HG03575 (cell line): ENCODE results near the gene GRID1.
A peak's percentile ranks its signal among the peaks of the same experiment; 100 is the strongest.
"Not testable (repeated sequence)": the region's sequence is repeated elsewhere in the genome, so short reads cannot be mapped to it uniquely, and the experiment has no call there.

ENCODE experiments used
- ATAC-seq: cut with Tn5 transposase; IDR thresholded peaks from one replicate; pipeline ENCODE4 v1.9.1; 2021; ENCODE audit not compliant: unreplicated experiment, insufficient number of reproducible peaks, low FRiP score; ENCODE audit errors: extremely low read depth

The GRID1 gene

DNA sequence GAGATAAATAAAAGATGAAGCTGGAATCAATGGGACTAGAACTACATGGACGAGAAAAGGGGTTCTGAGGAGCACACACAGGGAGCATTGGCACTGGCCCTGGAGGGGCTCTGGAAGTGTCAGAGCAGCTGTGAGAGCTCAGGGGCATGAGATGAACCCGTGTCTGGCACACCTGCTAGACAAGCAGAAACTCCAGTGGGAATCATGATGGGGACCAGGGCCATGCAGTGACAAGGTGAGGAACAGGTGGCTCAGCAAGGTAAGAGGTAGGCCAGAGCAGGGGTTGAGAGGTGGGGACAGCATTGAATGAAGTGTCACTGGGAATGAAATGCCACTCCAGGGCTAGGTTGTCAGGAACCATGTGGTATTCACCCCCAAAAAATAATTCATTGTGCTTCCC lies 588.5 kb downstream of the GRID1 start:
- ATAC-seq, result no peak

DNA sequence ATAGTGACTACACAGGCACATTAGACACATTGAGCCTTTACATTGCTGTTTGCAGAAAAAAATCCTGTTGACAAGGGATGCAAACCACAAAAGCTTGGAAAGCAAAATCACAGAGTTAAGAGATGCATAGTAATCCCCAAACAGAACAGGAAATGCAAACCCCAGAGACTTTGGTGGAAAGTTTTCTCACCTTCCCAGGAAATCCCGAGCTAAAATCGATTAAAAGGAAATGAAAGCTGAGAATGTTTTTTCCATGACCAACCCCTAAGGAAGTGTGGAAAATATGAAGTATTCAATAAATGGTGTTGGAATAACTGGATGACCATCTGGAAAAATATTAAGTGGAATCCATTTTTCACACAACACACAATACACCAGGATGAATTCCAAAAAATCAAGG lies 598.7 kb downstream of the GRID1 start:
- no peak for ATAC-seq

DNA sequence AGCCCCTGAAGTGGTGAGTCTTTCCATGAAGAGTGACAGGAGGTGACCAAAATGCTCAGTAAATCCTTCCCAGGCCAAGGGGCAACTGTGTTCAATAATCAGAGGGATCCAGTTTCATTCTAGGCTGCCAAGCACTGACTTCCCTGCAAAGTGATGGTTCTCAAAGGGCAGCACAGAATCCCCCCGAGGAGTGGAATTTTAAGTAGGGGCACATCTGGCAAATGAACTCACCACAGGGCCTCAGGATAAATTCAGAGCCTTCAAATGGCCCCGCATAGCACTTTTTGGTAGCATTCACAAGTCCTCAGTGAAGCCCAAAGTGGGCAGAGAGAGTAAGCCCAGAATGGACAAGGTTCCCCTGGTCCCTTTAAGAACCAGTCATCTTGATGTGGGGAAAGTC lies 602.5 kb downstream of the GRID1 start:
- ATAC-seq, result no peak

DNA sequence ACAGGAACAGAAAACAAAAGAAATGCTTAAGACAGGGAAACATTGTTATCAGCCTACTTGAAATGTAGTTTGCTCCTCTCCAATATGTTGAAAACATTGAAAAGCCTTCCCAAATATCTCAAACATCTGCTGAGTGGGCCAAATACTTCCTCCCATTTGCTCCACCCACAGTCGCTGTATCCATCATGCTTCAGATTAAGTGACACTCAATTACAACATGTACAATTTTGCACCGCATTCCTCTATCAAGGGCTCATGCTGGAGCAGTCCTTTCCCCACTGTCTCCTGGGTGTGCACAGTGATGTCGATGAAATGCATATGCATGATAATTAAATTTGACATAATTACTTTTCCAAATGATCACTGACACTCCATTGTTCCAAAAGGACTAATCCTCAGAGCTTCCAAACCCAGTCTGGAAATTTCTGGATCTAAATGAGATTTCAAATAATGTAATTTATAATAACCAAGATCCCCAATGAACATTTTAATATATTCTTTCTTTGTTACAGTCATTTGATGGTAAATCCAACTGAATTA lies 604.6 kb downstream of the GRID1 start:
- ATAC-seq, result no peak

DNA sequence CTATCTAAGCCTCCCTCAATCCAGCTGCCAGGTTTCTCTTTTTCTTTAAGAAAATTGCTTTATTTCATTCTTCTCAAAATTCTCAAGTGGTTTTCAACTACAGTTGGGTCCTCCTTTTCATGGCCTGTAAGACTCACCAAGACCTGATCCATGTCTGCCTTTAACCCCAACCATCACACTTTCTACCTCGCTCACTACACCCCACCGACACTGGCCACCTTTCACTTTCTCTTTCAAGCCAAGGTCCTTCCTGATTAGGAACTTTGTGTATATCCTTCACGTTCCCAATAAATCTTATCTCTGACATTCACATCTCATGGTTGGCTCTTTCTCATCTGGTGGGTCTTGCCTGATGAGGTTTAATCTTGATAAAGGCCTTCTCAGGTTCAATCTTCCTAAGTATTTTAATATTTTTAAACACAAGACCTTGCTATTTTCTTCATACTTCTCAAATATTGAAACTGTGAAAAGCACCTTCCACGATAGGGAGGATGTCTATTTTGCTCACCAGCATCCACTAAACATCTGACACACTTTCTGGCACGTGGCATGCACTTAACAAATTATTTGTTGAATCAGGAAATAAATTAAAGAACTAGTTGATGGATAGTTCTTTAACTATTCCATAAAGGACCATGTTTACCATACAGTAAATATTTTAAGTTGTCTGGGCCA lies 624.8 kb downstream of the GRID1 start:
- ATAC-seq, result peak; percentile 78

DNA sequence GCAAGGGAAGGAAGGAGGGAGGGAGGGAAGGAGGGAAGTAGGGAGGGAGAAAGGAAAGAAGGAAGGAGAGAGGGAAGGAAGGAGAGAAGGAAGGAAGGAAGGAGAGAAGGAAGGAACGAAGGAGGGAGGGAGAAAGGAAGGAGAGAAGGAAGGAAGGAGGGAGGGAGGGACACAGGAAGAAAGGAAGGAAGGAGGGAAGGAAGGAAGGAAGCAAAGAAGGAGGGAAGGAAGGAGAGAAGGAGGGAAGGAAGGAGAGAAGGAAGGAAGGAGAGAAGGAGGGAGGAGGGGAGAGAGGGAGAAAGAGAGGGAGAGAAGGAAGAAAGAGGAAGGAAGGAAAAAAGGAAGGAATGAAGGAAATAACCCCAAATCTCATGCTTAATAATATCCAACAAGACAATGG lies 630.6 kb downstream of the GRID1 start:
- no peak for ATAC-seq

DNA sequence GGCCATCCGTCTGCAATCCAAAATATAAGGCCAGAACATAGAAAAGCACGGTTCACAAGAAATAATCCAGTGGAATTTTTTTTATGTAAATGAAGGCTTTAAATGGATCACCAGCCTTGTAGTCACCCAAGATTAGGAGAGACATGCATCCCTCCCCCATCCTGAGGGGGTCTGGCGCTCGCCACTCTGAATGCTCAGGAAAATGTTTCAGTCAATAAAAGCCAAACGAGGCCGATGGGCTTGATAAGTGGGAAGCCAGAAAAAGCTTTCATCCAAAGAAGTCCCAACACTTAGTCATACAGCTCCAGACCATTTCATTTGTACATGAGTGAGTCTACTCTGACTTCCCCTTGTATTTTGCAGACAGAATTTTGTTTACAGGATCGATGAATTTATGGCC lies 631.8 kb downstream of the GRID1 start:
- no peak for ATAC-seq

DNA sequence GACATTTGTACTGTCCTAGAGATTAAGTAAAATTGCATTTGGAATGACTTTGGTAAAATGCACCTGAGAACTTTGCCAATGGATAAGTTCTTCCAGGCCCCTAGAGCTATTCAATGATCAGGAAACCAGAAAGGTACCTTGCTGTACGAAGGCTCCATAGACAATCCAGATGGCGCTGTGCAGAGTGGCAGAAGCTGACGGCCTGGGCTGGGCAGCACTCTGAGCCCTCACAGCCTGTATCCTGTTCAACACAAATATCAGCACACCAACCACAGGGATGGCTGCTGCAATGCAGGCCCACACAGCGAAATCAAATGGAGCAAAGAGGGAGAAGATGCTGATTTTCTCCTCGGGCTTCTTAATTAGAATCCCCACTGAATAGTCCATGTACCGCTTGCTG lies 642.4 kb downstream of the GRID1 start:
- no peak for ATAC-seq

DNA sequence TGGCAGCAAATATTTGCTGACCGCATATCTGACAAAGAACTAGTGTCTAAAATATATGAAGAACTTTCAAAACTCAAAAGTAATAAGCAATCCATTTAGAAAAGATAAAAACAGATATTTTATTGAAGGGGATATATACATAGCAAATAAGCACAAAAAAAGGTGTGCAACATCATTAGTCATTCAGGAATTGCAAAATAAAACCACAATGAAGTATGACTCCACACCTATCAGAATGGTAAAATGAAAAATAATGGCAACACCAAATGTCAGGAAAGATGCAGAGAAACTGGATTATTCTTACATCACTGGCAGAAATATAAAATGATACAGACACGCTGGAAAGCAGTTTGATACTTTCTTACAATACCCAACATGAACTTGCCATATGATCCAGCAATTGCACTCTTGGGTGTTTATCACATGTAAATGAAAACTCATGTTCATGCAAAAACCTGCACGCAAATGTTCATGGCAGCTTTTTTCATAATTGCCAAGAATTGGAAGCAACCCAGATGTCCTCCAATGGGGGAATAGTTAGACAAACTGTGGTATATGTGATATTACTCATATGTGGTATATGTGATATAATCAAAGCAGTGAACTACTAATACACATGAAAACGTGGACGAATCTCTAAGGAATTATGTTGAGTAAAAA lies 645.5 kb downstream of the GRID1 start:
- ATAC-seq, result no peak

DNA sequence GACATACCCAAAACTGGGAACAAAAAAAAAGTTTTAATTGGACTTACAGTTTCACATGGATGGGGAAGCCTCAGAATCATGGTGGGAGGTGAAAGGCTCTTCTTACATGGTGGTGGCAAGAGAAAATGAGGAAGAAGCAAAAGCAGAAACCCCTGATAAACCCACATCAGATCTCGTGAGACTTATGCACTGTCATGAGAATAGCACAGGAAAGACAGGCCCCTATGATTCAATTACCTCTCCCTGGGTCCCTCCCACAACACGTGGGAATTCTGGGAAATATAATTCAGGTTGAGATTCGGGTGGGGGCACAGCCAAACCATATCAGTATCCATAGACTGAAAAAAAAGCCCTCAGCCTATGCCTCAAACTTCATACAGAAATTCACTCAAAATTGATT lies 647.2 kb downstream of the GRID1 start:
- no peak for ATAC-seq

DNA sequence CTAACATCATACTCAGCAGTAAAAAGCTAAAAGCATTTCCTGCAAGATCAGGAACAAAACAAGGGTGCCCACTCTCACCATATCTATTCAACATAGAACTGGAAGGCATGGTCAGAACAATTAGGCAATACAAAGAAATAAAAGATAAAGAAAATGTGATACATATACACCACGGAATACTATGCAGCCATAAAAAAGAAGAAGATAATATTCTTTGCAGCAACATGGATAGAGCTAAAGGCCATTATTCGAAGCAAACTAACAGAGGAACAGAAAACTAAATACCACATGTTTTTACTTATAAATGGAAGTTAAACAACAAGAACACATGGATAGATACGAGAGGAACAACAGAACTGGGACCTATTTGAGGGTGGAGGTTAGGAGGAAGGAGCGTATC lies 652.7 kb downstream of the GRID1 start:
- ATAC-seq, result no peak

DNA sequence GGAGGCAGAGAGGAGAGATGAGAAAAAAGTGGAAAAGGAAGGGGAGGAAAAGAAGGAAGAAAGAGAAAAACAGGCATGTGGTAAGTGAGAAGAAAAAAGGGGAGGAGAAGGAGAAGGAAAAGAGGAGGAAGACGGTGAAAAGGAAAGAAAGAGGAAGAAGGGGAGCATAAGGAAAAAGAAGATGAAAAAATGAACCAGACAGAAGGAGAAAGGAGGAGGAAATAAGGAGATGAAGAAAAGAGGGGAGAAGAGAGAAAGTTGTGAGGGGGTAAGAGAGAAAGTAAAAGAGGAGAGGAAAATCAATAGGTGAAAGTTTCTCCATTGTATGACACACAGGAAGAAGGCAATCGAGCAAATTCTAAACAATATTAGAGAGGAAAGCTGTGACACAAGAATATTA lies 663.8 kb downstream of the GRID1 start:
- no peak for ATAC-seq

DNA sequence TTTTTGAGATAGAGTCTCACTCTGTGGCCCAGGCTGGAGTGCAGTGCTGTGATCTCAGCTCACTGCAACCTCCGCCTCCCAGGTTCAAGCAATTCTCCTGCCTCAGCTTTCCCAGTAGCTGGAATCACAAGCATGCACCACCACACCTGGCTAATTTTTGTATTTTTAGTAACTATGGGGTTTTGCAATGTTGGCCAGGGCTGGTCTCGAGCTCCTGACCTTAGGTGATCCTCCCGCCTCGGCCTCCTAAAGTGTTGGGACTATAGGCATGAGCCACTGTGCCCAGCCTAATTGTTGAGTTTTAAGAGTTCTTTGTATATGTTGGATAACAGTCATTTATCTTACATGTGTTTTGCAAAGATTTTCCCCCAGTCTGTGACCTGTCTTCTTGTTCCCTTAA lies 667.5 kb downstream of the GRID1 start:
- not testable (repeated sequence) for ATAC-seq

DNA sequence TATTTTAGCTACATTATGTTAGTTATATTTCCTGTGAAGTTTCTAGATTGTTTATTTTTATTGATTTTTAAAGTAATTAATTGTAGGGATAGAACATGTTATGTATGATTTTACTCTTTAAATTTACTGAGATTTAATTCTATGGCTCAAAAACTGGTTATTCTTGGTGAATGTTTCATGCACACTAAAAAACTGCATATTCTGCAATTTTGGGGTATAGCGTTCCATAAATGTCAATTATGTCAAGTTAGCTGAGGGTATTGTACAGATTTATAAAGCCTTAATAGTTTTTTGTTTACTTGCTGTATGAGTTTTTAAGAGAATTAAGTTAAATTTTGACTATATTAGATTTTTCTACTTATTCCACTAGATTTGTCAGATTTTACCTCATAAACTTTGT lies 669.7 kb downstream of the GRID1 start:
- no peak for ATAC-seq

DNA sequence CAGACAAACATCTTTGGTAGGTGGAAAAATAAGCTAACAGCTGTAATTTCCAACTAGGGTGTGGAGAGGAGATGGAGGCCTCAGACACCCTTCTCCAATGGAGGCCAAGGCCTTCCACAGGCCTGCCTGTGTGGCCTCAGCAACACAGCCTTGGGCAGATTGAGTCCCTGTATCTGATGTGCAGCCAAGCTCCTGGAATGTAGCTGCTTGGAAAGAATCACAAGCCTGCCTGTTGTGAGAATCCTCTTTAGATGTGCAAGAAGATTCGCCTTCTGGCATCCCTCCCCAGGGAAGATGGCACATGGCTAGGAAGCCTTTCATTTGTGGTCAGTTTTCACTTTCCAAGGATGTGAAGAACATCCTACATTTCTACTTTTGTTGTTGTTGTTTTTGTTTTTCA lies 684.0 kb downstream of the GRID1 start:
- ATAC-seq, result no peak

DNA sequence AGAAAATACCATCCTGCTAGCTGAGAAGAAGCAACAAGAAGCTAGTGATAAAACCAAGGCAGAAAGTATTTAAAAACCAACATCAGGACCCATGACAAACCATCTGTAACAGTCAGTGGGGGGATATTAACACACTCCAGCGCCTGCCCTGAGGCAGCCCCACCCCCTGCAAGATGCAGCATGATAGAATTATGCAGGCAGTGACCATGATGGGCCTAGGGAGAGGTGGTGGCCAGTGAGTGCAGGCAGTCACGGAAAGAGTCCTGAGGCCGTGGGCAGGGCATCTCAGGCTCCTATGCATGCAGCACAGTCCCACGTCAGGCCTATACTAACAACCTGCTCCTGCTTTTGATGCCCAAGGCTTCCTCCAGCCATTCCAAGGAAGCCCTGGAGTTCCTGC lies 686.9 kb downstream of the GRID1 start:
- ATAC-seq, result no peak

DNA sequence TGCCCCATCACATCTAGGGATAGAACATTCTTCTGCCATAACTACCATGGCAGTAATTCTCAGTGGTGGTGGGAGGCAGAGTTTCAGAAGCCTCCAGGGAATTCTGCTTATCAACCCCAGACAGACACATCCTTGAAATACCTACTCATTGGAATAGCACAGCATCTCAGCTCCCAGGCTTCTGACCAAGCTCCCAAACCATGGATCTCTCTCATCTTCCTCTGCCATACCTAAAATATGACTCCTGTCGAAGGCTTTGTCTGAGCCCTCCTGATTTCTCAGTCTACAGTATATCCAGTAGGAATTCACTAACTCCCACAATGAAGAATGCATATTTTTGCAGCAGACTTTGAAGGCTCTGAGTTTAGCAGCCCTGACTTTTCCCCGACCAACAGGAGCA lies 687.5 kb downstream of the GRID1 start:
- ATAC-seq, result no peak

DNA sequence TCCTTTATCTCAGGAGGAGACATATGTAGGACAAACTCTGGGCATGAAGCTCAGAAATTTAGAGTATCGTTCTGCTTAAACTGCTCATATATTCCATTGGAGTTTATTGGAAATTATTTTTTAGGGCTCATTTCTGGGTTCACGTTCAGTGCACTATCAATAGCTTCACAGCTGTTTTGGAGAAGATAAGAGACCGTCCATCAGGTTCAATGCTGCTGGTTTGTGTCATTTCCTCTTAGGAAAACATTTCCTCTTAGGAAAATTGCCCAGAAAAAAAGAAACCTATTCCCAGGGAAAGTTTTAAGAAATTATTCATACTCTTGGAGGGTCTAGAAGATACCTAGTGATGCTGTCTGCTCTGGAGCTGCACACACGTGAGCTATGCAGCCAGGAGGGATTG lies 691.7 kb downstream of the GRID1 start:
- no peak for ATAC-seq

DNA sequence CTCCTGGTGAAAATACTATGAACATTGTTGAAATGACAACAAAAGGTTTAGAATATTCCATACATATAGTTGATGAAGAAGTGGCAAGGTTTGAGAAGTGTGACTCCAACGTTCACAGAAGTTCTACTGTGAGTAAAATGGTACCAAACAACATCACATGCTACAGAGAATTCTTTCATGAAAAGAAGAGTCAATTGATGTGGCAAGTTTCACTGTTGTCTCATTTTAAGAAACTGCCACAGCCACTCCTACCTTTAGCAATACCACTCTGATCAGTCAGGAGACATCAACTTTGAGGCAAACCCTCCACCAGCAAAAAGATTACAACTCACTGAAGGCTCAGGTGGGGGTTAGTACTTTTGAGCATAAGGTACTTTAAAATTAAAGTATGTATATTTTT lies 693.3 kb downstream of the GRID1 start:
- no peak for ATAC-seq

DNA sequence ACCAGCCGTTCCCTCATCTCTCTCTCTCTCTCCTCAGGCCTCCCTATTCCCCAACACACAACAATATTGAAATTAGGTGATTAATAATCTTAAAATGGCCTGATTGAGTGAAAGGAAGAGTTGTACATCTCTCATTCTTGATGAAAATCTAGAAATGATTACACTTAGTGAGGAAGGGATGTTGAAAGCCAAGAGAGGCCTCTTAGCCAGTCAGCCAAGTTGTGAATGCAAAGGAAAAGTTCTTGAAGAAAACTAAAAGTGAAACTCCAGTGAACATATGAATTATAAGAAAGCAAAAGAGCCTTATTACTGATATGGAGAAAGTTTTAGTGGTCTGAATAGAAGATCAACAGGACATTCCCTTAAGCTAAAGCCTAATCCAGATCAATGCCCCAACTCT lies 695.1 kb downstream of the GRID1 start:
- no peak for ATAC-seq

DNA sequence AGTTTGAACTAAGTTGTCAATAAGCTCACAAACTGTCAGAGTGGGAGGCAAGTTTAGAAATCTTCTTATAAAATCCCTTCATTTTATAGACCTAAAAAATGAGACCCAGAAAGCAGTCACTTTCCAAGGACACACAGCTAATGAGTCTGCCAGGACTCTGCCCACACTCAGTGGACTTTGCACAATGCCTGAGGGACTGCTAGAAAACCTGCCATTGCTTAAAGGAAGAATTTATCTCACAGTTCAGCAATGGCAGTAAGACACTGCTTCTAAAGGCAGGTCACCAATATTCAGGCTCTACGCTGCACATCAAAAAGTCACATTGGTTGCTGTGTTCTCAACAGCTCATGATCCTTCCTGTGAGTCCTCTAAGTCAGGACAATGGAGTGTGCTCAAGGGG lies 698.1 kb downstream of the GRID1 start:
- no peak for ATAC-seq
